ENCODE measurements around the gene NCKIPSD. TPM values are rescaled to one million over a fixed set of nuclear protein-coding genes. Genes with fewer than 3 reads are reported as not detected.

NCKIPSD gene
- total RNA-seq, 1 donor from 2014 or later, result 24.7 TPM

DNA sequence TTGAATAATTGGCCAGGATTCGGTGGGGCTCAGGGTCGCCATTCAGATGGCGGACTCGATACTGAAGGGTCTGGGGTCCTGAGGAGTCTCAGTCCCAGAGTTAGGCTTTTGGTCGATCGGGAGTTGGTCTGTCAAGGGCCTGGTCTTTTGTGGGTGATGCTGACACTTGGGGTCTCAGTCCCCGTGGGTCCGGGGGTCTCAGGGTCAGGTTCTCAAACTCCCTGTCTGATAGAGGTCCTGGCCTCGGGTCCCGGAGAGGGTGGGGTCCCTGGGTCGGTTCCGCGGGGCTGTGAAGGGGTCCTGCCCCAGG is 467 bp downstream of the NCKIPSD start:
- no peaks in the 10 kb centered on the region for H3K27me3 Mint-ChIP-seq (ENCODE audit: low read depth)
- H3K4me3 Mint-ChIP-seq (ENCODE audit: unreplicated experiment), result peak overlapping the region; percentile 81
- peaks cover 52% of the 10 kb centered on the region for H3K4me1 Mint-ChIP-seq (ENCODE audit: low read depth)
- peaks cover 22% of the 10 kb centered on the region for H3K36me3 Mint-ChIP-seq (ENCODE audit: low read depth)
- DNase-seq (ENCODE audit: low spot score), result no peak
- TF ChIP-seq, protein P1, sequence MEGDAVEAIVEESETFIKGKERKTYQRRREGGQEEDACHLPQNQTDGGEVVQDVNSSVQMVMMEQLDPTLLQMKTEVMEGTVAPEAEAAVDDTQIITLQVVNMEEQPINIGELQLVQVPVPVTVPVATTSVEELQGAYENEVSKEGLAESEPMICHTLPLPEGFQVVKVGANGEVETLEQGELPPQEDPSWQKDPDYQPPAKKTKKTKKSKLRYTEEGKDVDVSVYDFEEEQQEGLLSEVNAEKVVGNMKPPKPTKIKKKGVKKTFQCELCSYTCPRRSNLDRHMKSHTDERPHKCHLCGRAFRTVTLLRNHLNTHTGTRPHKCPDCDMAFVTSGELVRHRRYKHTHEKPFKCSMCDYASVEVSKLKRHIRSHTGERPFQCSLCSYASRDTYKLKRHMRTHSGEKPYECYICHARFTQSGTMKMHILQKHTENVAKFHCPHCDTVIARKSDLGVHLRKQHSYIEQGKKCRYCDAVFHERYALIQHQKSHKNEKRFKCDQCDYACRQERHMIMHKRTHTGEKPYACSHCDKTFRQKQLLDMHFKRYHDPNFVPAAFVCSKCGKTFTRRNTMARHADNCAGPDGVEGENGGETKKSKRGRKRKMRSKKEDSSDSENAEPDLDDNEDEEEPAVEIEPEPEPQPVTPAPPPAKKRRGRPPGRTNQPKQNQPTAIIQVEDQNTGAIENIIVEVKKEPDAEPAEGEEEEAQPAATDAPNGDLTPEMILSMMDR (IDR thresholded peaks at IDR 0.05), result no peak
- peak overlapping the region; percentile 36 for H3K27ac Mint-ChIP-seq (ENCODE audit: unreplicated experiment)
- no peaks in the 10 kb centered on the region for H3K9me3 Mint-ChIP-seq (ENCODE audit: low read depth)

DNA sequence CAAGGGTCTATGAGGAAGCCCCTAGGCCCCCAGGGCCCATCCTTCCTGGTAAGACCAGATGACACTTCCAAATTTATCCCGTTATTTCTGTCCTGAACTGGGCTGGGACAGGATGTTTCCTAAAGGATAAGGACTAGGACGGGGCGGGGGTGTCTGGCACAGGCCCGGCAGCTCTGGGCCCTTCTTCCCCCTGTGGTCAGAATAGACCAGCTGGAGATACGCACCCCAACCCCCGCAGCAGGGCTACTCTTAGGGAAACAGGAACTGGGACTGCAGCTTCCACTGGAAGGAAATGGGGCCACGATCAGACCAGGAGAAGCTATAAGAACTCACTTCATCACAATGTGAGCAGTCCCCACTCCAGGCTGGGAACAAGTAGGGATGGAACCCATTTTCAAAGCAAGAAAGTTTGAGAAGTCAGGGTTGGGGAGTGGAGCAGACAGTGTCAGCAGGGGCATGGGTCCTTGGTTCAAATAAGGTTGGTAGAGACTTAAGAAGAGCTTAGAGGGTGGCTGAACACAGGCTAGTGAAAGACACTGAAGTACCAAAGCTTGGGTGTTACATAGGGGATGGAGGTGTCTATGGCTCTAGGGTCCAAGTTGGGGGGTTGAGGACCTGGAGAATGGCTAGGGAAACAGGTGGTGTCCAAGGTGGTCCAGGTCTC is 1.1 kb downstream of the NCKIPSD start:
- no peaks in the 10 kb centered on the region for H3K27me3 Mint-ChIP-seq (ENCODE audit: low read depth)
- peaks cover 20% of the 10 kb centered on the region for H3K36me3 Mint-ChIP-seq (ENCODE audit: low read depth)
- no peaks in the 10 kb centered on the region for H3K9me3 Mint-ChIP-seq (ENCODE audit: low read depth)
- H3K4me1 Mint-ChIP-seq (ENCODE audit: low read depth), result peaks cover 52% of the 10 kb centered on the region
- H3K4me3 Mint-ChIP-seq (ENCODE audit: unreplicated experiment), result peak overlapping the region; percentile 81
- TF ChIP-seq, protein P1 (IDR thresholded peaks at IDR 0.05), result no peak
- DNase-seq (ENCODE audit: low spot score), result no peak
- peak overlapping the region; percentile 74 for H3K27ac Mint-ChIP-seq (ENCODE audit: unreplicated experiment)

DNA sequence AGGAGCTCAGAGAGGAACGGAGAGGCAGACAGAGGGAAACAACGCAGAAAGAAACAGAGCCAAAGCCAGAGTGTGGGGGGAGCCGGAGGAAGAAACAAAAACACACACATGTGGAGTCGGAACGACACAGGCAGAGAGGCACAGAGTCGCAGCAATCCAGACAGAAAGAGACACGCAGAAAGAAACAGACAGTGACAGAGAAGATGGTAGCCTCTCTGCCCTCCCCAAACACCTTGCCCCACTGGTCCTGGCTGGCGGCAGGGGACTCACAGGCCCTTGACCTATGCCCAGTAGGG is 1.7 kb downstream of the NCKIPSD start:
- Mint-ChIP-seq H3K9me3 (ENCODE audit: low read depth) (no peaks in the 10 kb centered on the region), H3K27me3 (ENCODE audit: low read depth) (no peaks in the 10 kb centered on the region), H3K4me1 (ENCODE audit: low read depth) (peaks cover 52% of the 10 kb centered on the region), H3K36me3 (ENCODE audit: low read depth) (peaks cover 20% of the 10 kb centered on the region), H3K27ac (ENCODE audit: unreplicated experiment) (peak overlapping the region; percentile 92), H3K4me3 (ENCODE audit: unreplicated experiment) (peak overlapping the region; percentile 81)
- no peak for DNase-seq (ENCODE audit: low spot score)
- TF ChIP-seq, protein P1 (IDR thresholded peaks at IDR 0.05), result no peak

DNA sequence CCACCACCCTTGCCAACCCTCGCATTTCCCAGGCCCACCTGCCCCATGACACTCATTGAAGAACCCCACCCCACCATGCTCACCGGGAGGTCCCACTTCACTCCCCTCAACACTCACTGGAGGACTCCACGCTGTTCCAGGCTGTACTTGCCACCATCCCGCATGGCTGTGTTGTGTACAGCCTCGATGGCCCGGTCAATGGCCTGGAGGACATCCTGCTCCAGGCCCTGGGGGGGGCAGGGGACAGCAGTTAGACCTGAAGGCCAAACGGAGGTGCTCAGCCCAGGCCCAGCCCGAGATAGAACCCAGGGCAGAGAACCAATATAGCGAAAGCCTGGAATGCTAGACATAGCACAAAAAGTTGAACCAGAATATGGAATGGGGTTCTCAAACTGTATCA is 2.9 kb downstream of the NCKIPSD start:
- Mint-ChIP-seq H3K36me3 (ENCODE audit: low read depth) (peaks cover 27% of the 10 kb centered on the region), H3K27ac (ENCODE audit: unreplicated experiment) (peak overlapping the region; percentile 14), H3K4me1 (ENCODE audit: low read depth) (peaks cover 52% of the 10 kb centered on the region), H3K9me3 (ENCODE audit: low read depth) (no peaks in the 10 kb centered on the region), H3K4me3 (ENCODE audit: unreplicated experiment) (no peak overlapping the region), H3K27me3 (ENCODE audit: low read depth) (no peaks in the 10 kb centered on the region)
- no peak for DNase-seq (ENCODE audit: low spot score)
- TF ChIP-seq, protein P1 (IDR thresholded peaks at IDR 0.05), result no peak

DNA sequence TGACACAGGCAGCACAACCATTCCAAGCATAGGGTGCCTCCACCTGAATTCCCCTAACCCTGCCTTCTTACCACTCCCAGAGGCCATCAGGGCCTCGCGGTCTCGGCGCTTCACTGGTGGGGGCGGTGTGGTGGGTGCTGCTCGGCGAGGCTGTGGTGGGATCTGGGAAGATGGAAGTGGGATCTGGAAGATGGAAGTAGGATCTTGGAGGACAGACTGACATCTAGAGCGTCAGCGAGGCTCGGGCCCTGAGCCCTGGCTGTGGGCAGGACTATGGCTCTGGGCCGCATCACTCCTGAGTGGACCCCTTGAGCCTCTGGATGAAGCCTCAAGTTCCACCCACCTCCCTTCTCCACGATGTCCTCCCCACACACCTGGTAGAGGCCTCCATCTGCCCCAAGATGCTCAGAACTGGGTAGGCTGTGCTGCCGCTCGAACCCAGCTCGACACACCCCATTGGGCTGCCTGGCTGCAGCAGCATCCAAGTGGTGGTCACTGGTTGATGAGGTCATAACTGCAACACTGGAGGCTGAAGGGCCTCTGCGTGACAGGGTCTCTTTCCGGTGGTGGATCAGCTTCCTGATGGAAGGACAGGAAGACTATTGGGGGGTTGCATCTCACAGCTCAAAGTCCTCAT is 3.6 kb downstream of the NCKIPSD start:
- no peaks in the 10 kb centered on the region for H3K27me3 Mint-ChIP-seq (ENCODE audit: low read depth)
- no peak overlapping the region for H3K4me3 Mint-ChIP-seq (ENCODE audit: unreplicated experiment)
- H3K9me3 Mint-ChIP-seq (ENCODE audit: low read depth), result no peaks in the 10 kb centered on the region
- no peak for DNase-seq (ENCODE audit: low spot score)
- no peak overlapping the region for H3K27ac Mint-ChIP-seq (ENCODE audit: unreplicated experiment)
- TF ChIP-seq, protein P1 (IDR thresholded peaks at IDR 0.05), result no peak
- peaks cover 46% of the 10 kb centered on the region for H3K4me1 Mint-ChIP-seq (ENCODE audit: low read depth)
- peaks cover 32% of the 10 kb centered on the region for H3K36me3 Mint-ChIP-seq (ENCODE audit: low read depth)

All from chondrocyte (in vitro differentiated cells).